Sigmoid colon (tissue), 7 donors: ENCODE results near the gene VAC14. TPM values are rescaled to one million over a fixed set of nuclear protein-coding genes. Genes with fewer than 3 reads are reported as not detected.
A peak's percentile ranks its signal among the peaks of the same experiment; 100 is the strongest.

Source experiments
- DNase-seq: peaks from one replicate; pipeline ENCODE4 v3.0.0-alpha.2; 2019
- H3K27ac ChIP-seq, 4 donors: fragments of 200-600 bp; sonication (generic); one replicate each; pipeline ENCODE4 v1.5.1; 2016 to 2019; ENCODE audit warnings: mild to moderate bottlenecking in 1 of 4
- H3K27me3 ChIP-seq, 3 donors: fragments of 200-600 bp; sonication (generic); one replicate each; pipeline ENCODE4 v1.5.1; 2019; ENCODE audit warnings: mild to moderate bottlenecking in 1 of 3
- H3K36me3 ChIP-seq, 4 donors: fragments of 200-600 bp; sonication (generic); one replicate each; pipeline ENCODE4 v1.5.1; 2016 to 2019
- H3K4me1 ChIP-seq, 4 donors: fragments of 200-600 bp; sonication (generic); one replicate each; pipeline ENCODE4 v1.5.1; 2017 to 2019
- H3K4me3 ChIP-seq, 4 donors: fragments of 200-600 bp; sonication (generic); one replicate each; pipeline ENCODE4 v1.5.1; 2017 to 2019; ENCODE audit warnings: mild to moderate bottlenecking in 2 of 4, moderate library complexity in 1 of 4
- H3K9me3 ChIP-seq, 4 donors: fragments of 200-600 bp in 3 of 4; sonication (generic) in 3 of 4; one replicate each; pipeline versions ENCODE4 v1.5.1 to v1.6.1; 2013 to 2019
- CTCF ChIP-seq, 4 experiments: fragments of 450-650 bp in 3 of 4; fragments of 200-600 bp in 1 of 4; IDR thresholded peaks; one replicate each; pipeline ENCODE4 v1.5.1; 2016 to 2019; ENCODE audit warnings: antibody characterized with exemption in 4 of 4, mild to moderate bottlenecking in 3 of 4, moderate library complexity in 2 of 4
- EP300 ChIP-seq, 4 donors: sonication (generic); formaldehyde crosslinking; IDR thresholded peaks; one replicate each; pipeline ENCODE4 v1.6.1; 2017; ENCODE audit warnings: antibody characterized with exemption in 4 of 4
- POLR2A ChIP-seq, 2 donors: fragments of 450-650 bp; IDR thresholded peaks; one replicate each; pipeline ENCODE4 v1.6.1; 2016; ENCODE audit warnings: antibody characterized with exemption in 2 of 2, mild to moderate bottlenecking in 2 of 2, moderate library complexity in 2 of 2
- POLR2AphosphoS5 ChIP-seq, 4 donors: sonication (generic); formaldehyde crosslinking; IDR thresholded peaks; one replicate each; pipeline ENCODE4 v1.6.1; 2017; ENCODE audit warnings: antibody characterized with exemption in 4 of 4
- WGBS, 2 donors: extraction: QIAGEN DNeasy Blood & Tissue Kit; methylation state at CpG; one replicate each; pipeline ENCODE4 v1.1.7; 2013; 5-methylcytosine and 5-hydroxymethylcytosine counted together
- intact Hi-C: fragments of 100-400 bp; cut with DNase I; formaldehyde crosslinking; loops from one replicate; pipeline ENCODE4 v1.15.1; 2023
- polyA plus RNA-seq, 3 donors: library from polyadenylated mRNA; stranded (reverse); fragments of 200-250 nt; gene quantifications; one replicate each; pipeline ENCODE4 v1.2.3, GENCODE V29; 2013
- total RNA-seq, 4 donors: library from RNA; depleted of rRNA; stranded (reverse); fragments of >200 nt; gene quantifications; one replicate each; pipeline ENCODE4 v1.1.0, GENCODE V29; 2016
- donor health status: healthy with polysubstance abuse.
- donor health status: Bipolar disorder and iron deficiency.
- donor health status: healthy.

VAC14 gene
- total and polyA plus RNA-seq, 7 donors, result 16.8 to 36.2 (median 22.1) TPM

GRCh38 chr16:70664325-70665112 is 136.4 kb downstream of the VAC14 start:
- Histone ChIP-seq H3K4me3 (no peak overlapping the region), H3K4me1 (peaks cover 0 to 36% (median 29%) of the 10 kb centered on the region in 4 donors), H3K27me3 (no peaks in the 10 kb centered on the region), H3K9me3 (no peaks in the 10 kb centered on the region), H3K27ac (peak overlapping the region in 1 of 4 donors; percentile 1), H3K36me3 (peaks cover 48 to 66% (median 54%) of the 10 kb centered on the region in 4 donors)
- 92 to 94% methylated on average over 39 of the region's 39 CpGs for WGBS, 2 donors
- intact Hi-C loops, result no loop called here
- peak; percentile 64 for DNase-seq
- TF ChIP-seq EP300 (IDR thresholded peaks at IDR 0.05), result no peak
- no peak for TF ChIP-seq POLR2A (IDR thresholded peaks at IDR 0.05)
- no peak for TF ChIP-seq POLR2AphosphoS5 (IDR thresholded peaks at IDR 0.05)
- no peak for TF ChIP-seq CTCF (IDR thresholded peaks at IDR 0.05)

GRCh38 chr16:70663524-70664324 is 137.2 kb downstream of the VAC14 start:
- Histone ChIP-seq H3K36me3 (peaks cover 40 to 58% (median 48%) of the 10 kb centered on the region in 4 donors), H3K4me3 (no peak overlapping the region), H3K9me3 (no peaks in the 10 kb centered on the region), H3K27ac (peak overlapping the region; percentile 57 to 77 (median 67)), H3K27me3 (no peaks in the 10 kb centered on the region), H3K4me1 (peaks cover 0 to 36% (median 29%) of the 10 kb centered on the region in 4 donors)
- peak; percentile 69 for DNase-seq
- TF ChIP-seq POLR2A (IDR thresholded peaks at IDR 0.05) (no peak), CTCF (IDR thresholded peaks at IDR 0.05) (no peak), POLR2AphosphoS5 (IDR thresholded peaks at IDR 0.05) (no peak), EP300 (IDR thresholded peaks at IDR 0.05) (no peak)
- intact Hi-C loops, result no loop called here
- 97% methylated on average over 56 of the region's 56 CpGs for WGBS, 2 donors

- Histone ChIP-seq H3K4me1 (peaks cover 0 to 36% (median 29%) of the 10 kb centered on the region in 4 donors), H3K27ac (peak overlapping the region; percentile 57 to 77 (median 67)), H3K27me3 (no peaks in the 10 kb centered on the region), H3K36me3 (peaks cover 35 to 51% (median 41%) of the 10 kb centered on the region in 4 donors), H3K4me3 (no peak overlapping the region), H3K9me3 (no peaks in the 10 kb centered on the region)
- DNase-seq, result peak; percentile 64
- 88 to 89% methylated on average over 13 of the region's 13 CpGs for WGBS, 2 donors
- TF ChIP-seq CTCF (IDR thresholded peaks at IDR 0.05) (no peak), EP300 (IDR thresholded peaks at IDR 0.05) (no peak), POLR2AphosphoS5 (IDR thresholded peaks at IDR 0.05) (peak in 1 of 4 donors; percentile 8)
- intact Hi-C loops, result no loop called here
These were observed 137.9 kb downstream of the VAC14 start for GRCh38 chr16:70662991-70663523.

- H3K4me1 ChIP-seq, result peaks cover 0 to 36% (median 29%) of the 10 kb centered on the region in 4 donors
- intact Hi-C loops, result no loop called here
- no peaks in the 10 kb centered on the region for H3K27me3 ChIP-seq
- no peaks in the 10 kb centered on the region for H3K9me3 ChIP-seq
- TF ChIP-seq POLR2AphosphoS5 (IDR thresholded peaks at IDR 0.05), result peak in 2 of 4 donors; percentile 27 to 28
- no peak for TF ChIP-seq EP300 (IDR thresholded peaks at IDR 0.05)
- TF ChIP-seq CTCF (IDR thresholded peaks at IDR 0.05), result no peak
- no peak for TF ChIP-seq POLR2A (IDR thresholded peaks at IDR 0.05)
- peak; percentile 83 for DNase-seq
- H3K4me3 ChIP-seq, result no peak overlapping the region
- peak overlapping the region; percentile 57 to 77 (median 67) for H3K27ac ChIP-seq
- WGBS, 2 donors, result 82 to 84% methylated on average over 21 of the region's 21 CpGs
- H3K36me3 ChIP-seq, result peaks cover 35 to 42% (median 41%) of the 10 kb centered on the region in 4 donors
These were observed 138.9 kb downstream of the VAC14 start for GRCh38 chr16:70661918-70662641.
